Activated CD4-positive, alpha-beta T cell treated with anti-CD3 and anti-CD28 coated beads, Interleukin-2, amount 50 U/mL, for 1 hour (primary cell): ENCODE results near the gene INF2.
A peak's percentile ranks its signal among the peaks of the same experiment; 100 is the strongest.

ENCODE experiments used
- DNase-seq: peaks from one replicate; pipeline ENCODE4 v3.0.0-alpha.2; 2020

INF2 gene

GRCh38 chr14:104691546-104692260, 2.3 kb downstream of the INF2 start:
- DNase-seq, result no peak

GRCh38 chr14:104692261-104692938, 3.0 kb downstream of the INF2 start:
- DNase-seq, result no peak

GRCh38 chr14:104692939-104693315, 3.5 kb downstream of the INF2 start:
- DNase-seq, result no peak

GRCh38 chr14:104693482-104694431, 4.3 kb downstream of the INF2 start:
- DNase-seq, result no peak

- DNase-seq, result no peak
These were observed 5.1 kb downstream of the INF2 start for GRCh38 chr14:104694475-104694950.

GRCh38 chr14:104694991-104695659, 5.7 kb downstream of the INF2 start:
- DNase-seq, result peak; percentile 41

- DNase-seq, result no peak
These were observed 6.2 kb downstream of the INF2 start for GRCh38 chr14:104695660-104696000.

- no peak for DNase-seq
These were observed 7.4 kb downstream of the INF2 start for GRCh38 chr14:104696671-104697316.

- no peak for DNase-seq
These were observed 7.9 kb downstream of the INF2 start for GRCh38 chr14:104697317-104697703.

- no peak for DNase-seq
These were observed 8.6 kb downstream of the INF2 start for GRCh38 chr14:104697892-104698583.

- no peak for DNase-seq
These were observed 9.4 kb downstream of the INF2 start for GRCh38 chr14:104698688-104699425.

- no peak for DNase-seq
These were observed 10.0 kb downstream of the INF2 start for GRCh38 chr14:104699426-104699748.

- no peak for DNase-seq
These were observed 10.8 kb downstream of the INF2 start for GRCh38 chr14:104700225-104700651.

GRCh38 chr14:104700747-104701217, 11.4 kb downstream of the INF2 start:
- DNase-seq, result no peak

- DNase-seq, result no peak
These were observed 12.1 kb downstream of the INF2 start for GRCh38 chr14:104701383-104702076.

- no peak for DNase-seq
These were observed 12.7 kb downstream of the INF2 start for GRCh38 chr14:104702106-104702505.

GRCh38 chr14:104702673-104703072, 13.3 kb downstream of the INF2 start:
- no peak for DNase-seq

GRCh38 chr14:104703269-104703668, 13.9 kb downstream of the INF2 start:
- DNase-seq, result no peak

- no peak for DNase-seq
These were observed 14.8 kb downstream of the INF2 start for GRCh38 chr14:104704252-104704651.

GRCh38 chr14:104705340-104706047, 16.1 kb downstream of the INF2 start:
- no peak for DNase-seq
